ENCODE data around the gene ENOX2.
"Not testable (repeated sequence)": the region's sequence is repeated elsewhere in the genome, so short reads cannot be mapped to it uniquely, and the experiment has no call there.

ENOX2 gene

DNA sequence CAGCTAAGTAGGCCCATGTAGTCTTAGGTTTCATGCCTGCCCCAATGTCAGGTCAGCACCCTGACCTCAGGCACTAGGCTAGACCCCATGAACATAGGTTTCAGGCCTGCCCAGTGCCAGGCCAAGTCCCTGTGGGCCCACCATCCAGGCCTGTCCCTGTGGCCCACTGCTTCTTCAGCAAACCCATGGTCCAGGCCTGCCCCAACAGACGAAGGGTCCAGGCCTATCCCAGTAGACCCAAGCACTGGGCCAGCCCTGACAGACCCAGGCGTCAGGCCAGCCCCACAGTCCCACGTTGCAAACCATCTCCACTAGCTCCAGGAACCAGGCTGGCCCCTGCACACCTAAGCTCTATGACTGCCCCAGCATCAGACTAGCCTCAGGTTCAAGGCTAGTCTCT is 92.4 kb downstream of the ENOX2 start:
- FAIRE-seq = no peak
- no peak for DNase-seq (ENCODE audit: insufficient read length)
- TF ChIP-seq TAF1 (IDR thresholded peaks at IDR 0.05; ENCODE audit: borderline replicate concordance, low read depth, low read length) (no peak), POLR2AphosphoS5 (IDR thresholded peaks at IDR 0.05; ENCODE audit: low read depth, low read length) (no peak), POLR2A (IDR thresholded peaks at IDR 0.05; ENCODE audit: low read depth, low read length) (no peak)

DNA sequence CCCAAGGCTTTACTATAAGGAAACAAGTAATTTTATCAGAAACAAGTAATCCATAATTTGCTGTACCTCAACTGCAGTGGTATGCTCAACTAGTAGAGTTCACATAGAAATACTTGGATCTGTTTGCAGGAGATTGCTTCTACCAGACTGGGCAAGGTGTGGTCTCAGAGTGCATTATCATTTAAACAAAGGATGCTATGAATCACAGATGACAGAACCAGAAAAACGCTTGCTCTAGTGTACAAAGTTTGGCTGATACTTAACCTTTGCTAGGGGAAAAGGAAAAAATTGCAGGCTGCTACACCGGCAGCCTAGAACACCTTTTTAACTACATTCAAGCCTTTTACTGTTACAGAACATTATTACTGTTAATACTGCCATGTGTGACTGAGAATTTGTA is 97.1 kb downstream of the ENOX2 start:
- FAIRE-seq = no peak
- no peak for DNase-seq (ENCODE audit: insufficient read length)
- TF ChIP-seq POLR2A (IDR thresholded peaks at IDR 0.05; ENCODE audit: low read depth, low read length) = no peak
- TF ChIP-seq TAF1 (IDR thresholded peaks at IDR 0.05; ENCODE audit: borderline replicate concordance, low read depth, low read length) = no peak
- no peak for TF ChIP-seq POLR2AphosphoS5 (IDR thresholded peaks at IDR 0.05; ENCODE audit: low read depth, low read length)

DNA sequence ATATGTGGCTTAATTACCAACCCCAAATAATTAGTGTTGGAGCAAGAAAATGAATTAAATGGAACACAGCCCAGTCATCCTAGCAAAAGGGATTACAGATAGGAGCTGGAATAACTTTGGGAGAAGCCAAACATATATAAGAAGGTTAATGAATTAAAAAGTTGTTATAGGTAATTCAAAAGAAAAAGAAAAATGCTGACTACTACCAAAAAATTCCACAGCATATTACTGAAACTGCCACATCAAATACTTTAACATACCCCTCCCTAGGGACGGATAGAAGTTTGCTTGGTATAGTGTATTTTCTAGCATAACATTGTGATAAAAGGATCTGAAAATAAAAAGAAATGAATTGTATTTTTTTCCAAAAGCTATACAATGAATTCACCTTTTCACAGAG is 99.5 kb downstream of the ENOX2 start:
- TF ChIP-seq TAF1 (IDR thresholded peaks at IDR 0.05; ENCODE audit: borderline replicate concordance, low read depth, low read length) = no peak
- no peak for TF ChIP-seq POLR2A (IDR thresholded peaks at IDR 0.05; ENCODE audit: low read depth, low read length)
- TF ChIP-seq POLR2AphosphoS5 (IDR thresholded peaks at IDR 0.05; ENCODE audit: low read depth, low read length) = no peak
- DNase-seq (ENCODE audit: insufficient read length) (no peak), FAIRE-seq (no peak)

DNA sequence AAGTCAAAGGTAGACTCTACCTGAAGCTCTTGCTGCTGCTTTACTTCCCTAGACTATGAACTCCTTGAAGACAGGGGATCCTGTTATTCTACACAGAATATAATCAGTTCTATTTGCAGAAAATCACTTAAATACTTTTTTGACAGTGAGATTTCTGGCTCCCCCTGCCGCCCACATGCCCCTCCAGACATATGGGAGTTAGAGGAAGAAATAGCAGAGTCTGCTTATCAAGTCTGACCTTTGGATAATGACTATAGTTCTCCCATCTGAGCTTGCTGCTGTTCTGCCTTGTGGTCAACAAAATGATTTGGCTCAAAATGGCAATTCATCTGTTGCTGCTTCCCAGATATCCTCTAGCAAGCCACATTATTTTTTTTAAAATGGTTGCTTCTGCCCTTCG is 101.1 kb downstream of the ENOX2 start:
- FAIRE-seq (no peak), DNase-seq (ENCODE audit: insufficient read length) (no peak)
- TF ChIP-seq TAF1 (IDR thresholded peaks at IDR 0.05; ENCODE audit: borderline replicate concordance, low read depth, low read length) = no peak
- TF ChIP-seq POLR2AphosphoS5 (IDR thresholded peaks at IDR 0.05; ENCODE audit: low read depth, low read length) = no peak
- TF ChIP-seq POLR2A (IDR thresholded peaks at IDR 0.05; ENCODE audit: low read depth, low read length) = no peak

DNA sequence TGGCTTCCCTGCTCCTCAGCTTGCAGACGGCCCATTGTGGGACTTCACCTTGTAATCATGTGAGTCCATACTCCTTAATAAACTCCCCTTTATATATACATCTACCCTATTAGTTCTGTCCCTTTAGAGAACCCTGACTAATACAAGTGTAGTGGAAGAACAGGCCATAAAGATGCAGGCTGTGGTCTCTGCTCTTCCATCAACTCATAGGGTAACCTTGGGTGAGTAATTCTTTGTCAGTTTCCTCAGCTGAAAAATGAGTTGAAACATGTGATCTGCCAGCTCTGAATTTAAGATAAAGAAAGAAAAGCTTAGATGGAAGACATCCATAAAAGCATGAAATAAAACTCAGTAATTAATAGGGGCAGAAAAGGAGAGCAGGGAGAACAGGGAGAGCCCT is 103.6 kb downstream of the ENOX2 start:
- DNase-seq (ENCODE audit: insufficient read length) = no peak
- TF ChIP-seq POLR2AphosphoS5 (IDR thresholded peaks at IDR 0.05; ENCODE audit: low read depth, low read length) (no peak), TAF1 (IDR thresholded peaks at IDR 0.05; ENCODE audit: borderline replicate concordance, low read depth, low read length) (no peak), POLR2A (IDR thresholded peaks at IDR 0.05; ENCODE audit: low read depth, low read length) (no peak)
- no peak for FAIRE-seq

DNA sequence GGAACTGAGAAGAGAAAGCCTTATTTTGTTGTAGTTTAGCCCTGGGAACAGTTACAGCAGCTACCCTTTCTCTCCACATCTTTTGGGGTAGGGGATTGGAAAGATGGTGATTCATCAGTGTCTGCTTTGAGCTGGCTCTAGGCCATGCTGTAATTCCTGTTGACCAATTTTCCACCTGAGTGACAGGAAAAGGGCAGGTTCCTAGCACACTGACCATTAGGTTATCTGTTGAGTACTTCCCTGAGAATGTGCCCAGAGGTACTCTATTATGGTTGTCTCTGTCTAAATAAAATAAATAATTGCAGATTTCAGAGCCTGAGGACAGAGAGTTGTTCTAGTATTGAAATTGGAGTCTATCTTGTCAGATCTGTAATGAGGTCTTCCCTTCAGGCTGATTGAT is 109.0 kb downstream of the ENOX2 start:
- DNase-seq (ENCODE audit: insufficient read length) = no peak
- FAIRE-seq = no peak
- TF ChIP-seq POLR2AphosphoS5 (IDR thresholded peaks at IDR 0.05; ENCODE audit: low read depth, low read length) (no peak), POLR2A (IDR thresholded peaks at IDR 0.05; ENCODE audit: low read depth, low read length) (no peak), TAF1 (IDR thresholded peaks at IDR 0.05; ENCODE audit: borderline replicate concordance, low read depth, low read length) (no peak)

DNA sequence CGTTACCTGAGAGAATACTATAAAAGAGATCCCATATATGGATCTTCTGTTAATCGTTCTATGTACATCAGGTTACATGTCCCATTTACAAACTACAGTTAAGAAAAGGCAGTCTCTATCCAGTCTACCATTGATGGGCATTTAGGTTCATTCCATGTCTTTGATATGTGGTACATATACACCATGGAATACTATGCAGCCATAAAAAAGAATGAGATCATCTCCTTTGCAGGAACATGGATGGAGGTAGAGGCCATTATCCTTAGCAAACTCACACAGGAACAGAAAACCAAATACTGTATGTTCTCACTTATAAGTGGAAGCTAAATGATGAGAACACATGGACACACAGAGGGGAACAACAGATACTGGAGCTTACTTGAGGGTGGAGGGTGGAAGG is 111.1 kb downstream of the ENOX2 start:
- not testable (repeated sequence) for DNase-seq (ENCODE audit: insufficient read length); FAIRE-seq

DNA sequence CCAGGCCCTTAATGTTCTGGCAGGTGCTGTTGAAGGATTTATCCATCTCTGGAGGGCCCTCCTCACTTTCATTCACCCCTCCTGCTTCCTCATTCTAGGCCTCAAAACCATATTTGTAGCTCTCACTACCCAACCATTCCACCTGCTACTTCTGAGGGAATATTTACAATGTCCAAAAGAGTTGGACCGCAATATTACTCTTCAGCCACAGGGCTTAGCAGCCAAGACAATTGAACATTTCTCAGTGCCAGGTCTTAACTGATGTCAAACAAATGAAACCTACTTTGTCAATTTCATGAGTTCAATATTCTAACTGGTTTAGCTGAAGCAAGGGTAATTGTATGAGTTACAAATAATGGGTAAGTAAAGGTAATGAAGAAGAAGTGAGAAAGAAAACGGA is 113.2 kb downstream of the ENOX2 start:
- TF ChIP-seq TAF1 (IDR thresholded peaks at IDR 0.05; ENCODE audit: borderline replicate concordance, low read depth, low read length) = no peak
- no peak for TF ChIP-seq POLR2AphosphoS5 (IDR thresholded peaks at IDR 0.05; ENCODE audit: low read depth, low read length)
- TF ChIP-seq POLR2A (IDR thresholded peaks at IDR 0.05; ENCODE audit: low read depth, low read length) = no peak
- DNase-seq (ENCODE audit: insufficient read length) (no peak), FAIRE-seq (no peak)

DNA sequence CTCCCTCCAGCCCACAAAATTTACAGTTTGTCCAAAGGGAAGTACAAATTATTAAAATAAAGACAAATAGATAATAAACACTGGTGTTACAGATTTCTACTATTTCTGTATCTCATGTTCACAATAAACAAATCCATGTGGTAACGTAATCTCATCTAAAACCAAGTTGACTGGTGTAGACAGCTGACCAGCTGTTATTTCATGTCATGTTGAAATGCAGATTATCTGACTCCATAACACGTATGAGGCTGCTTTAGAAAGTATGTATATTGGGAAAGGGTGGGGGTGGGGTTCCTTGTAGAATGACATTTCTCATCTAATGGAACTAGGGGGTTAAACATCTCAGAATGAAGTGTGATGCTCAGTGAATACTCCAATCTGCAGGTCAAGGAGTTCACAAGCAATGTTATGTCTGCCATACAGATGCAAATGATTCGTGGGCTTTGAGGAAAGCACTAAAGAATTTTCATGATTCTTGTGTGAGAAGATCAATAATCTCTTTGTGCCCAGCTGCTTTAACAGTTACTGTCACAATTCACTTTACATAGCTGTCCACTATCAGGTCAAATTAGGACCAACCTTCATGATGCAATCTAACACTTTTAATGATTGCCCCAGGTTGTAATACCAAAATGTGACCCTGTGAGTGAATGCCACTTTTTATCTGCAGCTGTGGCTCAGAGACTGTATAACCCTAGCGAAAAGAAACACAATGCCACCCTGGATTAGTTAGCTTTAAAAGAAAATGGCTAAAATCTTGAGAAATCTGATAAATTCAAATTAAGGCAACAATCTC is 114.0 kb downstream of the ENOX2 start:
- FAIRE-seq (no peak), DNase-seq (ENCODE audit: insufficient read length) (no peak)
- TF ChIP-seq TAF1 (IDR thresholded peaks at IDR 0.05; ENCODE audit: borderline replicate concordance, low read depth, low read length) = no peak
- TF ChIP-seq POLR2AphosphoS5 (IDR thresholded peaks at IDR 0.05; ENCODE audit: low read depth, low read length) = no peak
- no peak for TF ChIP-seq POLR2A (IDR thresholded peaks at IDR 0.05; ENCODE audit: low read depth, low read length)

DNA sequence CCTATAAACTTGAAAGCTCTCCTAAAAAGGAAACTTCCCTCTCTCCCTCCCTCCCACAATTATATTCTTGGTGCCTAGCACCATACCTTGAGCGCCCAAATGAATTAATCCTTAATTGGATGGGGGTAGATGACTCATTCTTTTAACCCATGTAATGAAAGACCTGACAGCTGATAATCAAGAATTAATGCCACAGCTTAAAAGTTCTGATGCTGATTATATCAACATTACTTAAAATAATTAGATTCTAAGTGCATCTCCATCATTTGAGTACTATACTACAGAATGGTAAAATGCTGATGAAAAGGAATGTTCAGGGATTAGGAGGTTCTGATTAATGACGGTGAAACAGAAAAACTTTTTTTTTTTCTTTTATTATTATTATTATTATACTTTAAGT is 117.0 kb downstream of the ENOX2 start:
- DNase-seq (ENCODE audit: insufficient read length) (no peak), FAIRE-seq (no peak)
- TF ChIP-seq TAF1 (IDR thresholded peaks at IDR 0.05; ENCODE audit: borderline replicate concordance, low read depth, low read length) (no peak), POLR2AphosphoS5 (IDR thresholded peaks at IDR 0.05; ENCODE audit: low read depth, low read length) (no peak), POLR2A (IDR thresholded peaks at IDR 0.05; ENCODE audit: low read depth, low read length) (no peak)

DNA sequence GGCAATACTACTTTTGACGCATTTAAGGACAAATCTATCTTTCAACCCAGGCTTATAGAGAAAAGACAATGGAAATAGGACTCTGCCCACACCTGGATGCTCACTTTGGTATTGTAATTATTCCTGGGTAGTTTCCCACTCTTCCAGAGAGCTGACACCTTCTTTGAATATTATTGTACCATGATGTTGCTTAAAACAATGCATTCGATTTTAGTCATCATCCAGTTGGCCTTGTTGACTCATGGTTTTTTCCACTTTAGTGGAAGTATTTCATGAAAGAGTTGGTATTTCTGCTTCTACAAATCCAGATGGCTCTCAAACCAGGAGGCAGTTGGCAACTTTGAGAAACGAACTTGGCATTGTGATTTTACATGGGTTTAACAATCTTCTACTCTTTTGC is 124.2 kb downstream of the ENOX2 start:
- DNase-seq (ENCODE audit: insufficient read length) = no peak
- no peak for TF ChIP-seq POLR2AphosphoS5 (IDR thresholded peaks at IDR 0.05; ENCODE audit: low read depth, low read length)
- no peak for TF ChIP-seq TAF1 (IDR thresholded peaks at IDR 0.05; ENCODE audit: borderline replicate concordance, low read depth, low read length)
- no peak for TF ChIP-seq POLR2A (IDR thresholded peaks at IDR 0.05; ENCODE audit: low read depth, low read length)
- no peak for FAIRE-seq

DNA sequence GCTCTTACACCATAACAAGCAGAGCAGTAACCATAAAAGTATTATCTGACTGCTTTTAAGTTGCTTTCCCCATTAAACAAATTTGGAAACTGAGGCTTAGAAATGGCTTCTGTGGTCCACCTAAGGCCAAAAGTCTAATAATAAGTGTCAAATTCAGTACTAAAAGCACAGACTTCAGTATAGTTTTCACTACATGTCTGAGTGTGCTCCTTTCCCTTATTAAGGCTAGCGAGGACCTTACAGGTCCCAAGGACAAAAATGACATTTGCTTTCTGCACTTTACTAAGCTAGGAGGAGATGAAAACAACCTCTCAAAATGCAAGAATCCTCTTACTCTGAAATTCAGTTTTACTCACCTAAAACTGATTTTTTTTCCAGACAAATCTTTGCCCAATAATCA is 127.2 kb downstream of the ENOX2 start:
- FAIRE-seq (no peak), DNase-seq (ENCODE audit: insufficient read length) (no peak)
- no peak for TF ChIP-seq POLR2A (IDR thresholded peaks at IDR 0.05; ENCODE audit: low read depth, low read length)
- TF ChIP-seq TAF1 (IDR thresholded peaks at IDR 0.05; ENCODE audit: borderline replicate concordance, low read depth, low read length) = no peak
- TF ChIP-seq POLR2AphosphoS5 (IDR thresholded peaks at IDR 0.05; ENCODE audit: low read depth, low read length) = no peak

DNA sequence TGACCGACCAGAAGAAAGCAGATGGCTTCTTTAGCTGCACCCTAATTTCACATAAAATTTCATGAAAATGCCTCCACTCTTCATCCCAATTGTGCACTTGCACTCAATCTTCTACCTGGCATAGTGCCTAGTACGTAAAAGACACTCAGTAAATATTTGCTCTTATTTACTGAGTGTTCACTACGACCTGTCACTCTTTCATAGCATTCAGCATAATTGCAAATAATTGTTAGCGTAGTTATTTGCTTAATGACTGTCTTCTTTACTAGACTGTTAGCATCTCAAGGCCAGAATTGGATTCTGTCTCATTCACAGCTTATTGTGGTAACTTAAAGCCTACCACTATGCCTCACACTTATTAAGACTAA is 130.2 kb downstream of the ENOX2 start:
- FAIRE-seq = no peak
- TF ChIP-seq TAF1 (IDR thresholded peaks at IDR 0.05; ENCODE audit: borderline replicate concordance, low read depth, low read length) (no peak), POLR2A (IDR thresholded peaks at IDR 0.05; ENCODE audit: low read depth, low read length) (no peak), POLR2AphosphoS5 (IDR thresholded peaks at IDR 0.05; ENCODE audit: low read depth, low read length) (no peak)
- DNase-seq (ENCODE audit: insufficient read length) = no peak
